ENCODE results near the gene ROBO4. TPM values are rescaled to one million over a fixed set of nuclear protein-coding genes. Genes with fewer than 3 reads are reported as not detected.

The ROBO4 gene
- total and polyA plus RNA-seq, 2 experiments from 2014 or later = 0.53 to 1.3 TPM

DNA sequence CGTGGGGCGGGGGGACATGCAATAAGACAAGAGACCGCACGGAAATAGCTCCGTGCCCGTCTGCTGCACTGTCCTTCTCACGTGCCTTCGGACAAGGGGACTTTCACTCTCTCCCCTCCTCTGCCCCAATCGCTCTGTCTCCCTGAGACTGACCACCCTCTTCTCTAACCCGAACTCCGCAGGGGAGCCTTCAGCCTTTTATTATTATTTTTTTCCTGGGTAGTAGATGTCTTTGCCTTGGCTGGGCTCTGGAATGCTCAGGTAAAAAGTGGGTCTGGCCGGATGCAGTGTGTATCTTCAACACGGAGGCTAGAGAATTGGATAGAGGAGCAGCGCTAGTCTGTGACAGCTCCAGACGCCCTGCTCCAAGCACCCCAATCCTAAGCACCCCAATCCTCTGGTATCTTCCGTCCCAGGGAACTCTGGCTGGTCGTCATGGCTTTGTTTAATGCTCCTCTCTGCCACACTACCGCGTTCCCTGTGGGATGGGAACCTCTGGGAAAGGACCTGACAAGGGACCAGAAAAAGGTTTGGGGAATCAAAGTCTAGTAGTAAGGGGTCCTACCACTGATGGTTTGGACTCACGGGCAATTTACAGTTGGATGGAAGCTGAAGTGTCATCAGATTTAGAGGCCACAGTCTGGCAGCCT, 57.6 kb downstream of the ROBO4 start:
- H3K4me1 ChIP-seq (ENCODE audit: insufficient read depth) = 0 out of 2 replicates have a peak, but pooled peaks cover 3% of the 10 kb centered on the region
- H3K79me2 ChIP-seq (ENCODE audit: insufficient read depth) = no peaks in the 10 kb centered on the region
- in situ Hi-C loops (cut with MboI) = loop anchor here (10.0 kb wide), 1 partner anchor 175 kb away; no protein-coding TSS in a partner anchor
- H3K36me3 ChIP-seq (ENCODE audit: low read depth) = no peaks in the 10 kb centered on the region
- H3F3A ChIP-seq (ENCODE audit: insufficient read depth) = 0 out of 2 replicates have a peak, but pooled peaks cover 6% of the 10 kb centered on the region
- WGBS, 2 experiments (ENCODE audit: low coverage in 1 of 2, low lambda C conversion rate in 2 of 2, missing lambda C conversion rate in 2 of 2) = 29 to 31% methylated on average over 20 of the region's 20 CpGs
- TF ChIP-seq EZH2phosphoT487 (IDR thresholded peaks at IDR 0.05; ENCODE audit: insufficient read depth, low read depth) (no peak), EZH2 (IDR thresholded peaks at IDR 0.05; ENCODE audit: insufficient read depth, poor library complexity, severe bottlenecking) (peak; percentile 45)
- H3K4me3 ChIP-seq = peak overlapping the region; percentile 64
- DNase-seq = no peak
- no peaks in the 10 kb centered on the region for H4K20me1 ChIP-seq (ENCODE audit: insufficient read depth)
- H3K27ac ChIP-seq = no peak overlapping the region
- H3K9me3 ChIP-seq (ENCODE audit: low read depth) = no peaks in the 10 kb centered on the region
- H3K9me2 ChIP-seq (ENCODE audit: insufficient read depth) = no peaks in the 10 kb centered on the region
- peak overlapping the region; percentile 74 for H3K4me2 ChIP-seq (ENCODE audit: unreplicated experiment)
- peak overlapping the region; percentile 69 for H2AFZ ChIP-seq
- H3K27me3 ChIP-seq (replicated peaks; ENCODE audit: insufficient read depth) = peaks cover 64% of the 10 kb centered on the region
- no peak overlapping the region for H3K9ac ChIP-seq

DNA sequence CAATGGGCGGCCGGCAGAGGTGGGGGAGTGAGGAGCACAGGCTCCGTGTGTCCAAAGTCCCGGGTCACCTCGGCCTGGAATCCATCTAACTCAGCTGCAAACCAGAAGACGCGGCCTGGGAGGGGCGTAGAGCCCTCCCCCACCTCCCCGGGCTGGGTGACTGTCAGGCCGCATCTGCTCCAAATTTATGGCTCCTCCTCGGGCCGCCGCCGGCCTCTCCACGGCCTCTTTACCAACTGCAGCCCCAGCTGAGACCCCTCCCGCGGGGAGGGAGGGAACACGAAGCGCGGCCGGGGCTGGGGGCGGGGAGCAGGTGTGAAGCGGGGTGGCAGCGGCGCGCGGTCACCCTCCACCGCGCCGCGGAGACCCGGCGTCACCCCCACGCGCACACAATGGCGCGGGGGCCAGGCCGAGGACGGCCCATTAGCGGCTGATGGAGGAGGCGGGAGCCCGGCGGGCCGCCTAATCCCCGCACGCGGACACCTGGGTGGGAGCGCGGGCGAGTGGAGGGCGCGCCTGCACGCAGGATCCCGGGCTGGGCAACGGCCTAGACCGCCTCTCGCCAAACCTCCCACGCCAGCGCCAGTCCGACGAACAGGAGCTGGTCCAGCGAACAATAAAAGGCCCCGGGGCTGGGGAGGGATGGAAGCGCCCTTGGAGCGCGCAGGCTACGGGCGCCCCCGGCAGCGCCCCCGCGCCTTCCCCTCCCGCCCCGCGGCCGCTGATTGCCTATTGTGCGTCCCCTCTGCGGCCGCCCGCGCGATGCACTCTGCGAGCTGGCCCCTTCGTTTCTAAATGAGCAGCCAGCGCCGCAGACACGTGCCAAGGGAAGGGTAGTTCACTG, 58.3 kb downstream of the ROBO4 start:
- 1 to 3% methylated on average over 62 to 76 of the region's 87 CpGs for WGBS, 2 experiments (ENCODE audit: low coverage in 1 of 2, low lambda C conversion rate in 2 of 2, missing lambda C conversion rate in 2 of 2)
- Histone ChIP-seq H3K4me3 (peak overlapping the region; percentile 64), H3K36me3 (ENCODE audit: low read depth) (no peaks in the 10 kb centered on the region), H3K4me2 (ENCODE audit: unreplicated experiment) (peak overlapping the region; percentile 74), H3K4me1 (ENCODE audit: insufficient read depth) (0 out of 2 replicates have a peak, but pooled peaks cover 3% of the 10 kb centered on the region), H3K79me2 (ENCODE audit: insufficient read depth) (no peaks in the 10 kb centered on the region), H4K20me1 (ENCODE audit: insufficient read depth) (no peaks in the 10 kb centered on the region), H3K27ac (no peak overlapping the region), H3K9me2 (ENCODE audit: insufficient read depth) (no peaks in the 10 kb centered on the region), H2AFZ (peak overlapping the region; percentile 69), H3K27me3 (replicated peaks; ENCODE audit: insufficient read depth) (peaks cover 58% of the 10 kb centered on the region), H3K9me3 (ENCODE audit: low read depth) (no peaks in the 10 kb centered on the region), H3K9ac (no peak overlapping the region), H3F3A (ENCODE audit: insufficient read depth) (0 out of 2 replicates have a peak, but pooled peaks cover 6% of the 10 kb centered on the region)
- peak; percentile 54 for DNase-seq
- 0 out of 2 replicates have a peak, but pooled peaks have one; percentile 36 for TF ChIP-seq EZH2phosphoT487 (IDR thresholded peaks at IDR 0.05; ENCODE audit: insufficient read depth, low read depth)
- TF ChIP-seq EZH2 (IDR thresholded peaks at IDR 0.05; ENCODE audit: insufficient read depth, poor library complexity, severe bottlenecking) = peak; percentile 37
- in situ Hi-C loops (cut with MboI) = loop anchor here (10.0 kb wide), 1 partner anchor 175 kb away; no protein-coding TSS in a partner anchor

DNA sequence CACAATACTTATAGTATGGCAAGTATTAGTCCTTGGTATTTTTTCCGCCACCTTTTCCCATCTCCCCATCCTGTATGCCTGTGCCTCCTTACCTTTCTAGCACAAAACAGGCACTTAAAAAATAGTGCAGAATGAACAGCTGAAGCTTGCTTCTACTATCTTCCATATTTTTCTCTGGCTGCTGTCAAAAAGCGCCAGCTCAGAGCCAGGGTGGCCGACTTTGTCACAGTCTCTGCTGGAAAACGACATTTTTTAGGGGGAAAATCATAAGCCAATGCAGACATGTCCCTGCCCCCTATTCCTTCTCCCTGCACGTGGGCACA, 58.9 kb downstream of the ROBO4 start:
- H3F3A ChIP-seq (ENCODE audit: insufficient read depth) = 0 out of 2 replicates have a peak, but pooled peaks cover 6% of the 10 kb centered on the region
- H3K4me1 ChIP-seq (ENCODE audit: insufficient read depth) = 0 out of 2 replicates have a peak, but pooled peaks cover 3% of the 10 kb centered on the region
- H3K27ac ChIP-seq = no peak overlapping the region
- peak overlapping the region; percentile 69 for H2AFZ ChIP-seq
- no peaks in the 10 kb centered on the region for H4K20me1 ChIP-seq (ENCODE audit: insufficient read depth)
- TF ChIP-seq EZH2 (IDR thresholded peaks at IDR 0.05; ENCODE audit: insufficient read depth, poor library complexity, severe bottlenecking) = no peak
- no peak for TF ChIP-seq EZH2phosphoT487 (IDR thresholded peaks at IDR 0.05; ENCODE audit: insufficient read depth, low read depth)
- no peak overlapping the region for H3K9ac ChIP-seq
- DNase-seq = no peak
- H3K4me3 ChIP-seq = peak overlapping the region; percentile 64; the same call in 1 of the 2 replicates
- in situ Hi-C loops (cut with MboI) = loop anchor here (10.0 kb wide), 1 partner anchor 174 kb away; no protein-coding TSS in a partner anchor
- 43 to 44% methylated on average over 5 of the region's 5 CpGs for WGBS, 2 experiments (ENCODE audit: low coverage in 1 of 2, low lambda C conversion rate in 2 of 2, missing lambda C conversion rate in 2 of 2)
- H3K27me3 ChIP-seq (replicated peaks; ENCODE audit: insufficient read depth) = peaks cover 52% of the 10 kb centered on the region
- H3K36me3 ChIP-seq (ENCODE audit: low read depth) = no peaks in the 10 kb centered on the region
- H3K9me2 ChIP-seq (ENCODE audit: insufficient read depth) = no peaks in the 10 kb centered on the region
- H3K9me3 ChIP-seq (ENCODE audit: low read depth) = no peaks in the 10 kb centered on the region
- no peak overlapping the region for H3K4me2 ChIP-seq (ENCODE audit: unreplicated experiment)
- no peaks in the 10 kb centered on the region for H3K79me2 ChIP-seq (ENCODE audit: insufficient read depth)

DNA sequence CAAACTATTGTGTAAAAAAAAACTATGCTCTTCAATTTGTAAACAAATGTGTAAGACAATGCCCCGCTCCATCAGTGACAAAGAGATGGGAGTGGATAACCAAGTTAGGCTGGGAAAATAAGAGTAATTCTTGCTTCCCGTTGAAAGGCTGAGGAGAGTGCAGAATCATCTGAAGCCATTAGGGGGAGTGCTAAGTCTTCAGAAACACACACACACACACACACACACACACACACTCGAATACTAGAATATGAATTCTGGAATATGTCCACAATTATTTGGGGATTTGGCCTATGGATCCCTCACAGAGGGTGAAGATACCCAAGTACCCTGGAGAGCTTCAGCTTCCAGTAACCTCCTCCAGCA, 60.2 kb downstream of the ROBO4 start:
- Histone ChIP-seq H3K9ac (no peak overlapping the region), H3K9me3 (ENCODE audit: low read depth) (no peaks in the 10 kb centered on the region), H4K20me1 (ENCODE audit: insufficient read depth) (no peaks in the 10 kb centered on the region), H3K4me3 (no peak overlapping the region), H2AFZ (no peak overlapping the region), H3K79me2 (ENCODE audit: insufficient read depth) (no peaks in the 10 kb centered on the region), H3K27ac (peak overlapping the region; percentile 1; the same call in 1 of the 2 replicates), H3K4me1 (ENCODE audit: insufficient read depth) (0 out of 2 replicates have a peak, but pooled peaks cover 3% of the 10 kb centered on the region), H3K36me3 (ENCODE audit: low read depth) (no peaks in the 10 kb centered on the region), H3K9me2 (ENCODE audit: insufficient read depth) (no peaks in the 10 kb centered on the region), H3F3A (ENCODE audit: insufficient read depth) (0 out of 2 replicates have a peak, but pooled peaks cover 6% of the 10 kb centered on the region), H3K27me3 (replicated peaks; ENCODE audit: insufficient read depth) (peaks cover 39% of the 10 kb centered on the region), H3K4me2 (ENCODE audit: unreplicated experiment) (peak overlapping the region; percentile 39)
- peak; percentile 91 for DNase-seq
- in situ Hi-C loops (cut with MboI) = loop anchor here (10.0 kb wide), 1 partner anchor 173 kb away; no protein-coding TSS in a partner anchor
- TF ChIP-seq EZH2phosphoT487 (IDR thresholded peaks at IDR 0.05; ENCODE audit: insufficient read depth, low read depth) (no peak), EZH2 (IDR thresholded peaks at IDR 0.05; ENCODE audit: insufficient read depth, poor library complexity, severe bottlenecking) (no peak)
- 10 to 13% methylated on average over 3 of the region's 3 CpGs for WGBS, 2 experiments (ENCODE audit: low coverage in 1 of 2, low lambda C conversion rate in 2 of 2, missing lambda C conversion rate in 2 of 2)
